GM12864 (cell line): ENCODE measurements around the gene TBX4.

ENCODE experiments used
- DNase-seq: peaks from one replicate; pipeline ENCODE4 v3.0.0-alpha.2; 2011; ENCODE audit warnings: low read depth
- H3K4me3 ChIP-seq: 2 replicates; pipeline ENCODE4 v1.5.1; 2011; ENCODE audit warnings: mild to moderate bottlenecking, low read depth, low read length, control low read depth
- TF ChIP-seq, protein P1 (sequence below): IDR thresholded peaks from 2 replicates; pipeline ENCODE4 v1.5.1; 2011; ENCODE audit warnings: low read depth, mild to moderate bottlenecking, moderate library complexity, low read length, control low read depth, inconsistent platforms; ENCODE audit errors: missing control alignments

Gene TBX4

DNA sequence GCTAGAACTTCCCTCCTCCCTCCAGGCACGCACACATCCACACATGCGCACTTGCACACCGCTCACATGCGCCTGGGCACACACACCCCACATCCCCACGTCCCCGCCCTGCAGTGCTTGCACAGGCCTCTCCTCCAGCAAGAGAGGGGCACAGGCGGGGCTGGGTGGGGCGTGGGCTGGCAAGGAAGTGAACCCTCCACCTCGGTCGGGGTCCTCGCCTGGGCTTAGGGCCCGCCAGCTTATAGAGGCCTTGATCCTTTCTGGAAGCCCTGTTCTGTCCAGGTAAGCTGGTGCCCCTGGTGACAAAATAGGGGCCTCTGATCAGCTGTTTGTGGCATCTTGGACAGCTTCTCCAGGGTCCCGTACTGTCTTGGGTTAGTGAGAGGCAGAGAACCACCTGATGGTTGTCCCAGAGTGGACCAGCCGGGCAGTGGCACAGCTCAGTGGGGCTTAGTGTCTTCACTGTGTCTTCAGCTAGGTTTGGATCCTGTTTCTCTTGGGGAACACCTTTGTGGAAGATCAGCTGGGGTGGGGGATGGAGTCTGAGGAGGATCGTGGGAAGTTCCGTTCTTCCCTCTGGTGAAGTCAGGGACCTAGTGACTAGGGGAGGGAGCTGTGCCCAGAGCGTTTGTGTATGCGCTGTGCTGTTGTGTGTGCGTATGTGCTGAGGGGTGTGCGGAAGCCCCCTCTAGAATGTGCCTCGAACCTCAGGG lies 12.1 kb downstream of the TBX4 start:
- DNase-seq = no peak
- TF ChIP-seq, protein P1, sequence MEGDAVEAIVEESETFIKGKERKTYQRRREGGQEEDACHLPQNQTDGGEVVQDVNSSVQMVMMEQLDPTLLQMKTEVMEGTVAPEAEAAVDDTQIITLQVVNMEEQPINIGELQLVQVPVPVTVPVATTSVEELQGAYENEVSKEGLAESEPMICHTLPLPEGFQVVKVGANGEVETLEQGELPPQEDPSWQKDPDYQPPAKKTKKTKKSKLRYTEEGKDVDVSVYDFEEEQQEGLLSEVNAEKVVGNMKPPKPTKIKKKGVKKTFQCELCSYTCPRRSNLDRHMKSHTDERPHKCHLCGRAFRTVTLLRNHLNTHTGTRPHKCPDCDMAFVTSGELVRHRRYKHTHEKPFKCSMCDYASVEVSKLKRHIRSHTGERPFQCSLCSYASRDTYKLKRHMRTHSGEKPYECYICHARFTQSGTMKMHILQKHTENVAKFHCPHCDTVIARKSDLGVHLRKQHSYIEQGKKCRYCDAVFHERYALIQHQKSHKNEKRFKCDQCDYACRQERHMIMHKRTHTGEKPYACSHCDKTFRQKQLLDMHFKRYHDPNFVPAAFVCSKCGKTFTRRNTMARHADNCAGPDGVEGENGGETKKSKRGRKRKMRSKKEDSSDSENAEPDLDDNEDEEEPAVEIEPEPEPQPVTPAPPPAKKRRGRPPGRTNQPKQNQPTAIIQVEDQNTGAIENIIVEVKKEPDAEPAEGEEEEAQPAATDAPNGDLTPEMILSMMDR = no peak

DNA sequence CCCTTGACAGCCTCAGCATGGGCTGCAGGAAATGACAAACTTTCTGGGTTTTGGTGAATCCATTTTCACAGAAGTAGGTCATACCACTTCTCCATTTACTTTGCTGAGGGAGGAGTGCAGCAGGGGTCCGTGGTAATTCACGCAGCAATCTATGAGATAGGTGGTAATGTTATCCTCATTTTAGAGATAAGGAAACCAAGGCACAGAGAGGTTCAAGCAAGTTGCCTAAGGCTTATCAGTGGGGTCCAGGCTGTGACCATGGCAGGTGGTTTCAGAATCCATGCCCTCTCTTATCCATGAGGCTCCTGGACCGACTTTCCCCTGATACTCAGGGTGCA lies 12.6 kb downstream of the TBX4 start:
- no peak overlapping the region for H3K4me3 ChIP-seq
- no peak for DNase-seq
- TF ChIP-seq, protein P1 = no peak

More for the DNA sequence above, 12.1 kb downstream of the TBX4 start:
- H3K4me3 ChIP-seq = no peak overlapping the region

DNA sequence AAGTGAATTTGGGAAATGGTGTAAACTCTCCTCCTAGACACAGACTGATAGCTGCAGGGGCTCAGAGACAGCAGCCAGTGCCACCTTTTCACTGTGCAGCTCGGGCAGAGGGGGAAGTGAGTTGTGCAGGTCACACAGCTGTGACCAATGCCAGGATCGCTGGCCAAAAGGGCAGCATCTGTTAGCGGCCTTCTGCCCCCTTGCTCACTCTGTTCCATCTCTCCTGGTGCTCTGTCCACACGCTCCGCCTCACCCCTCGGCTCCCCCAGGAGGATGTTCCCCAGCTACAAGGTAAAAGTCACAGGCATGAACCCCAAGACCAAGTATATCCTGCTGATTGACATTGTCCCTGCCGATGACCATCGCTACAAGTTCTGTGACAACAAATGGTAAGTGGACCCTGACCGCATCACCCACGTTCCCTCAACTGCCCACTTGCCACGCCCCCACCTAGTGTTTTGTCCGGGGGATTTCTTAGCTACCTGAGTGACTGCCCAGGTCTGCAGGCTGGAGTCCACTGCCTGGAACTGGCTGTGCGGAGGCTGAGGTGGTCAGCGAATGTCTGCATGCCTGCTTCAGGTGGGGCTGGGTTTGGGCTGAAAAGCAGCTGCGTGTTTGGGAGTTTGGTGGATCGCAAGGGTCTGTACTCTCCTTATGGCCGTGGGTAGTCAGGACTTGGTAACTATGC lies 13.5 kb downstream of the TBX4 start:
- no peak for DNase-seq
- H3K4me3 ChIP-seq = no peak overlapping the region
- TF ChIP-seq, protein P1 = no peak

DNA sequence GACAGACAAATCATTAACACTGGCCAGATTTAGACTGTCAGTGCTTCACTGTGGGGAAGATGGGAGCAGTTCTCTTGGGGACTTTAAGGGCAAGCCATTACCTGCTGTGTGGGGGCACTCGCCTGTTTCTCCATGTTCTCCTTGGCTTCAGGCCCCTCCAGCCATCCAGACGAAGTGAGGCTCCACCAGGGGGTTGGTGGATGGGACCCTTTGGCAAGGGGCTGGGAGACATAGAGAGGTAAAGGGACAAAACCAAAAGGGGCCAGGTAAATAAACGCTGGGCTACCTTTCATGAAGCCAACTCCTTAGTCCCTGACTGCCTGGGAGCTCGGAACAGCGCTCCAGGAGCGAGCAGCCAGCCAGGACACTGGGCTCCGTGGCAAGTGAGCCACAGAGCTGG lies 14.0 kb downstream of the TBX4 start:
- TF ChIP-seq, protein P1 = no peak
- no peak for DNase-seq
- no peak overlapping the region for H3K4me3 ChIP-seq

DNA sequence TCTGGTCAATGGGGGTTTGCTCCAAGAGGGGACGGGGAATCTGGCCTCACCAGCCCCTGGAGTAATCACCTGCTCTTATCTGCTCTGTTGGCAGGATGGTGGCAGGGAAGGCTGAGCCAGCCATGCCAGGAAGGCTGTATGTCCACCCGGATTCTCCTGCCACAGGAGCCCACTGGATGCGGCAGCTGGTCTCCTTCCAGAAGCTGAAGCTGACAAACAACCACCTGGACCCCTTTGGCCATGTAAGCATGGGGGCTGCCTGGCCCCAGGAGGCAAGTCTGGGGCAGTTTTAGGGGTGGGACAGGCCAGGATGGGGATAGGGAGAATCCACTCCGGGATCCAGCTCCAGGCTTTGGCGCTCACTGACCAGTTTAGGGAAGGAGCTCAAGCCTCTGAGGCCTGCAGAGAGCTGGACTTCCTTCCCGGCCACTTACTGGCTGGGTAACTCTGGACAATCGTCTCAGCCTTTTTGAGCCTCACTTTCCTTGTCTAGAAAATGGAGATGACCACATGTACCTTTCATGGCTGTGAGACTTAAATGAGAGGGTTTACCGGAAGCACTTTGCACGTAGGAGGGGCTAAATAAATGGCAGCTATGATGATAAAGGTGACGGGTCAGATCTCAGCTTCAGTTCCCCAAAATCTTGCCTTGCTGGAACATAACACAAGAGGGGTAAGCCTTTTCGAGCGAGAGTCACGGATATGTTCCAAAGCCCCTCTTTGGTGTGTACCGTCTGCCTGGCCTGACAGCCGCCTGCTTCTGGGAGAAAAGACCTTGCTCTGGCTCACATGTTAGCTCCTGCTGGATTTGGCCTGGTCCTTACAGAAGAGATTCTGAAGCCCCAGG lies 15.4 kb downstream of the TBX4 start:
- H3K4me3 ChIP-seq = no peak overlapping the region
- TF ChIP-seq, protein P1 = no peak
- DNase-seq = peak; percentile 5

DNA sequence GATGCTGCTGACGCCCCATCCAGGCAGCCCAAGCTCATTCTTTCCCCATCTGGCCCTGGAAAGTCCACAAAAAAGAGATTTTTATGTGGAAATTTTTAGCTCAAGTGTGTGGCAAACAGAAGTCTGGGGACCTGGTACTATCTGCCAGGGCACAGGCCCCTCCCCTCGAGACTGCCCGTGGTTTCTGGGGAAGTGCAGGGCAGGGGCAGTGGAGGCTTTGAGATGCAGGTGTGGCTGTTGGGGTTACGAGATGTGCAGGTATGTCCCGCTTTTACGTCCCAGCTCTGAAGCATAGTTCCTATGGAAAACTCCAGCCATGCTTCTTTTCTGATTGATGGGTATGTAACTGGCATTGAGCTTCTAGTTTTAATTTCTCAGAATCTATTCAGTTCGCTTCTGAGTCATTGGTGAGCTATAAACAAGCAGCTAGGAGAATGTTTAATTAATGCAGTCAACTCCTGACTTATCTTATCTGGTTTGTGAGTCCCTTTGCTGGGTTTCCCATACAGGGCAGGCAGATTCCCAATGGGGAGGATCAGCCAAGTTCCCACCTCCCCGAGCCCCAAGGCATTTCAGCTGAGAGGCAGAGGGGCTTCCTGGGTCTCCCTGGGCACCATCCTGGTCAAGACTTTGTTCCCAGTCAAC lies 16.2 kb downstream of the TBX4 start:
- DNase-seq = no peak
- no peak overlapping the region for H3K4me3 ChIP-seq
- TF ChIP-seq, protein P1 = no peak
